ENCODE results near the gene TRAPPC5.

GRCh38 chr19:7636317-7636690 is 44.3 kb upstream of the TRAPPC5 start:
- TF ChIP-seq POLR2AphosphoS5 (IDR thresholded peaks at IDR 0.05) (no peak), CTCF (IDR thresholded peaks at IDR 0.05) (no peak), EP300 (IDR thresholded peaks at IDR 0.05) (no peak)

Measured in stomach (tissue), 4 donors.